ENCODE data around the gene PLXND1.

The PLXND1 gene

DNA sequence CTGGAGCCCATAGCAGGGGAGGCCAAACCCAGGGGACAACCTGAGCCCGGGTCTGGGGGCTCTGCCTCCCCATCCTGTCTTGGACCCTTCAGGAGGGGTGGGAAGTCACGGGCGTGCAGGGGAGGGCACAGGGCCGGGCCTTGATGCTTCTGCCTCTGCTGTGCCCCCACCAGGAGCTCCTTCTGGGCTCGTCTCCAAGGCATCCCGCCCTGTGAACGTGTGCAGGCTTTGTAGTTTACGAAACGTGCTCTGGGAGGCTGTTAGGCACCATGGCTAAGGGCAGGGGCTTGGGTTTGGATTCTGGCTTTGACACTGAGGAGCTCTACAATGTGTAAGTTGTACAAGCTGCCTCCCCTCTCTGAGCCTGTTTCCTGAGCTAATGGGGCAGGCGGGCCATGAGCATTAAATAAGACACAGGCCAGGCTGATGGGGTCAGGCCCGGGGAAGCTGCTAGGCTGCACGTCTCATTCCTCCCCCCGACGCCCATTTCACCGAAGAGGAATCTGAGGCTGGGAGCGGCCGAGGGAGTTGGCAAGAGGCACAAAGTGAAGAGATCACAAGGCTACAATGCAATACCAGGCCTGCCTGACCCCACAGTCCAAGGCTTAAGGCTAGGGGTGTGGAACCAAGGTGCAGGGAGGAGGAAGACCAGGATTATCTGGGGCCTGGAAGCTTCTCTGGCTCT is 19.6 kb downstream of the PLXND1 start:
- H3K9me3 ChIP-seq (ENCODE audit: control insufficient read depth in 1 of 2, low read length in 2 of 2) = no peaks in the 10 kb centered on the region
- peaks cover 1% of the 10 kb centered on the region in 2 donors for H3K4me1 ChIP-seq (ENCODE audit: control insufficient read depth in 1 of 2, insufficient read depth in 2 of 2, low read length in 2 of 2)
- no peak overlapping the region for H3K9ac ChIP-seq (ENCODE audit: low read depth in 1 of 2, low read length in 2 of 2)
- H3K27me3 ChIP-seq (ENCODE audit: control insufficient read depth in 1 of 2, insufficient read depth in 2 of 2, low read length in 2 of 2) = no peaks in the 10 kb centered on the region
- H3K4me3 ChIP-seq (ENCODE audit: low read depth in 1 of 2, low read length in 2 of 2) = no peak overlapping the region
- H3K27ac ChIP-seq (ENCODE audit: low read depth, low read length) = no peak overlapping the region
- H3K36me3 ChIP-seq (ENCODE audit: control insufficient read depth in 1 of 2, insufficient read depth in 2 of 2, low read length in 2 of 2) = peaks cover 0 to 15% of the 10 kb centered on the region in 2 donors

DNA sequence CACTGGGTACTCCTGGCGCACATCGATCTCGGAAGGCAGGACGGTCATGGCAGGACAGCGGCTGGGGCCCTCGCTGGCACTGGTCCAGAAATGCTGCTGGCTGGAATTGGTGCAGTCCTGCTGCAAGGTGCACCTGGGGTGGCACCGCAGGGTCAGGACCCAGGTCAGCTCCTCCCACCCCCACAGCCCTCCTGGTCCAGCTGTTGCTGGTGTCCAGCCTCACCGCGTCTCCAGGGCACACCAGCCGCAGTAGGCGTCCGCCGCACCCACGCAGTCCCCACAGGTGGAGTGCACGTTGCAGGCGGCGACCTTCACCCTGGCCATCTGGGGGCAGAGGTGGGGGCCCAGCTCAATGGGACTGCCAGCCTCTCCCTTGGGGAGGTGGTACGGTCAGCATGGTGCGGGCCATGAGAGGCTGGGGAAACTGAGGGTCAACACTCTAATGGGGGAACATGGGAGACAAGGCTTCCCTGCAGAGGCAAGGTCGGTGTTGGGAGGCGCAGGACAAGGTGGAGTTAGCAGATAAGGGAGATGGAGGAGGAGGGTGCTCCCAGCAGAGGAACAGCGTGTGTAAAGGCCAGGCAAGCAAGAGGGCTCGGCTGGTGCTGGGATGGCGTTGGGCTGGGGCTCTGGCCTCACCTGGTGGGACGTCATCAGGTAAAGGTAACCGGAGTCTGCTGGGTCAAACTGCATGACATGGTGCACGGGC is 20.4 kb downstream of the PLXND1 start:
- Histone ChIP-seq H3K9me3 (ENCODE audit: control insufficient read depth in 1 of 2, low read length in 2 of 2) (no peaks in the 10 kb centered on the region), H3K36me3 (ENCODE audit: control insufficient read depth in 1 of 2, insufficient read depth in 2 of 2, low read length in 2 of 2) (peaks cover 0 to 15% of the 10 kb centered on the region in 2 donors), H3K27ac (ENCODE audit: low read depth, low read length) (no peak overlapping the region), H3K9ac (ENCODE audit: low read depth in 1 of 2, low read length in 2 of 2) (no peak overlapping the region), H3K4me3 (ENCODE audit: low read depth in 1 of 2, low read length in 2 of 2) (no peak overlapping the region), H3K27me3 (ENCODE audit: control insufficient read depth in 1 of 2, insufficient read depth in 2 of 2, low read length in 2 of 2) (no peaks in the 10 kb centered on the region), H3K4me1 (ENCODE audit: control insufficient read depth in 1 of 2, insufficient read depth in 2 of 2, low read length in 2 of 2) (no peaks in the 10 kb centered on the region)

DNA sequence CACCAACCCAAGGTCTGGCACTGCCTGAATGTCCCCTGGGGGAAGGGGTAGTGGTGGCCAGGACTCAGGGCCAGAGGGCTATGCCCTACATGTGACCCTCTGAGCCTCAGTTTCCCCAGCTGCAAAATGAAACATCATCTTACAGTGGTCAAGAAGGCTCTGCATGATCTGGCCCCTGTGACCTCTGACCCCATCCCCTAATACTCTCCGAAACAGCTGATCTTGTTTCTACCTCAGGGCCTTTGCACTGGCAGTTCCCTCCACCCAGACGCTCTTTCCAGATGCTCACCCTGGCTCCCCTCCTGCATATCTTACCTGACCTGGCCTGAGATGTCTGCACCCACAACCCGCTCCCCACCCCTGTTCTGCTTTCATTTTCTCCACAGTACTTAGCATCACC is 21.8 kb downstream of the PLXND1 start:
- no peak overlapping the region for H3K27ac ChIP-seq (ENCODE audit: low read depth, low read length)
- H3K27me3 ChIP-seq (ENCODE audit: control insufficient read depth in 1 of 2, insufficient read depth in 2 of 2, low read length in 2 of 2) = no peaks in the 10 kb centered on the region
- H3K9me3 ChIP-seq (ENCODE audit: control insufficient read depth in 1 of 2, low read length in 2 of 2) = no peaks in the 10 kb centered on the region
- no peak overlapping the region for H3K4me3 ChIP-seq (ENCODE audit: low read depth in 1 of 2, low read length in 2 of 2)
- no peak overlapping the region for H3K9ac ChIP-seq (ENCODE audit: low read depth in 1 of 2, low read length in 2 of 2)
- H3K4me1 ChIP-seq (ENCODE audit: control insufficient read depth in 1 of 2, insufficient read depth in 2 of 2, low read length in 2 of 2) = no peaks in the 10 kb centered on the region
- peaks cover 0 to 15% of the 10 kb centered on the region in 2 donors for H3K36me3 ChIP-seq (ENCODE audit: control insufficient read depth in 1 of 2, insufficient read depth in 2 of 2, low read length in 2 of 2)

DNA sequence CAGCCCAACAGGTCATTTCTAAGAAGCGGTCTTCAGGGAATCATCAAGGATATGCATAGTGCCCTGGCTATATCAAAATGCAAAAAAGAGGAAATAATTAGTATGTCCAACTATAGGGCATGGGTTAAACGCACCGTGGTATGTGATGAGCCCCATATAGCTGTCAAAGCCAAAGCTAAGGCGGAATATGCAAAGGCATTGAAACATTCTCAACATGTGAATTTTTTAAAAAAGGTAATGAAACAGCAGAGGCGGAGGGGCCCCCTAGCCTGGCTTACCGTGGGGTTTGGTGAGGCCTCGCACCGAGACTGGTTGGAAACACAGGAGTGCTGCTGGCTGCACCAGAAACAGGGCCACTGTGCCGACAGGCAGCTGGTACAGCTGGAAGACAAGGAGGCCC is 23.2 kb downstream of the PLXND1 start:
- Histone ChIP-seq H3K9me3 (ENCODE audit: control insufficient read depth in 1 of 2, low read length in 2 of 2) (no peaks in the 10 kb centered on the region), H3K4me3 (ENCODE audit: low read depth in 1 of 2, low read length in 2 of 2) (no peak overlapping the region), H3K27me3 (ENCODE audit: control insufficient read depth in 1 of 2, insufficient read depth in 2 of 2, low read length in 2 of 2) (no peaks in the 10 kb centered on the region), H3K36me3 (ENCODE audit: control insufficient read depth in 1 of 2, insufficient read depth in 2 of 2, low read length in 2 of 2) (peaks cover 0 to 15% of the 10 kb centered on the region in 2 donors), H3K9ac (ENCODE audit: low read depth in 1 of 2, low read length in 2 of 2) (no peak overlapping the region), H3K4me1 (ENCODE audit: control insufficient read depth in 1 of 2, insufficient read depth in 2 of 2, low read length in 2 of 2) (peaks cover 3 to 5% of the 10 kb centered on the region in 2 donors), H3K27ac (ENCODE audit: low read depth, low read length) (no peak overlapping the region)

DNA sequence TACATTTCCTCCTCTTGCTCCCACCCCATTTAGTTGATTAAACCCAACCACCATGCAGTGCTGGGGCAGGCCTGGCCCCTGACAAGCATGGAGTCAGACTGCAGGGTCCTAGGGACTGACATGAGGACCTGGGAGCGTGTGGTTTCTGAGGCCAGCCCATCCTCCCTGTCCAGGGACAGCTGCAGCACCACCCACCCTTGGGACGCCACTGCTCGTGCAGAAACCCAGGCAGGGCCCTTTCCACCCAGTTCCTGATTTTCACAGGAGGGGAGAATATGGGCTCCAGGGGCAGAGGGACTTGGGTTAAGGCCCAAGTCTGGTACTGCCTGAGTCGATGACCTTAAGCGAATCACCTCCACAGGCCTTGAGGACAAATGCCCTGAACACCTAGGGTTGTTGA is 23.7 kb downstream of the PLXND1 start:
- Histone ChIP-seq H3K9me3 (ENCODE audit: control insufficient read depth in 1 of 2, low read length in 2 of 2) (no peaks in the 10 kb centered on the region), H3K27me3 (ENCODE audit: control insufficient read depth in 1 of 2, insufficient read depth in 2 of 2, low read length in 2 of 2) (no peaks in the 10 kb centered on the region), H3K27ac (ENCODE audit: low read depth, low read length) (no peak overlapping the region), H3K4me3 (ENCODE audit: low read depth in 1 of 2, low read length in 2 of 2) (no peak overlapping the region), H3K9ac (ENCODE audit: low read depth in 1 of 2, low read length in 2 of 2) (no peak overlapping the region), H3K4me1 (ENCODE audit: control insufficient read depth in 1 of 2, insufficient read depth in 2 of 2, low read length in 2 of 2) (peaks cover 7 to 10% of the 10 kb centered on the region in 2 donors), H3K36me3 (ENCODE audit: control insufficient read depth in 1 of 2, insufficient read depth in 2 of 2, low read length in 2 of 2) (peaks cover 0 to 15% of the 10 kb centered on the region in 2 donors)

DNA sequence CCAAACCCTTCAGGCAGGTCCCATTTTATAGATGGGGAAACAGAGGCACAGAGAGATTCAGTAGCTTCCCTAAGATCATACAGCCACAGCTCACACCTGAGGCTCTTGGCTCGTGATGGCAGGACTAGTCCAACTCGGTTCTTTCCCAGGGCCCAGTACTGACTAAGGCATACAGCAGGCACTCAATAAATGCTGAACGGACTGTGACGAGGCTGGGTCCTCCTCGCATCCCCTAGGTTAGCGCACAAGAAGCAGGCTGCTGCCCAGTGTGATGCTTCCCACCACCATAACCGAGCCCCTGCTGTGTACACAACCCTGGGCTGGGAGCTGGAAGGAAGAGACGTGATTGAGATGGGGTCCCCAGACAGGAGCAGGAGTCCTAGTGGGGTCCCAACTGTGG is 24.9 kb downstream of the PLXND1 start:
- Histone ChIP-seq H3K27ac (ENCODE audit: low read depth, low read length) (no peak overlapping the region), H3K27me3 (ENCODE audit: control insufficient read depth in 1 of 2, insufficient read depth in 2 of 2, low read length in 2 of 2) (no peaks in the 10 kb centered on the region), H3K9ac (ENCODE audit: low read depth in 1 of 2, low read length in 2 of 2) (no peak overlapping the region), H3K4me1 (ENCODE audit: control insufficient read depth in 1 of 2, insufficient read depth in 2 of 2, low read length in 2 of 2) (peaks cover 14 to 20% of the 10 kb centered on the region in 2 donors), H3K36me3 (ENCODE audit: control insufficient read depth in 1 of 2, insufficient read depth in 2 of 2, low read length in 2 of 2) (peaks cover 0 to 15% of the 10 kb centered on the region in 2 donors), H3K9me3 (ENCODE audit: control insufficient read depth in 1 of 2, low read length in 2 of 2) (no peaks in the 10 kb centered on the region), H3K4me3 (ENCODE audit: low read depth in 1 of 2, low read length in 2 of 2) (no peak overlapping the region)

DNA sequence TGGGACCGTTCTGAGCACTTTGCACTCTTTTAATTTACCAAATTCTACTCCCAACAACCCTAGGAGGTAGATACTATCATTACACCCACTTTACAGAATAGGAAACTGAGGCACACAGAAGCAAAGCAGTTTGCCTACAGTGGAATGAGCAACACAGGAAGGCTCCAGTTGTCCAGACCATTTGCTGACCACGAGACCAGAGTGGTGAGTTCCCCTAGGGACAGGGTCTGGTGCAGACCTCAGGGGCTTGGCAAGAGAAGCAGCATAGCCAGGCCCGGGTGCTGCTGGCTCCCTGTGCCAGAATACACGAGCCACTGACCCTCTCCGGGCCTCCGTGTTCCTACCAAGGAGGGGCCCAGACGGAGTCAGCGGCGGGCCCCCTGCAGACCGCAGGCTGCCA is 26.5 kb downstream of the PLXND1 start:
- peaks cover 0 to 10% of the 10 kb centered on the region in 2 donors for H3K36me3 ChIP-seq (ENCODE audit: control insufficient read depth in 1 of 2, insufficient read depth in 2 of 2, low read length in 2 of 2)
- no peak overlapping the region for H3K27ac ChIP-seq (ENCODE audit: low read depth, low read length)
- H3K4me1 ChIP-seq (ENCODE audit: control insufficient read depth in 1 of 2, insufficient read depth in 2 of 2, low read length in 2 of 2) = peaks cover 19 to 24% of the 10 kb centered on the region in 2 donors
- H3K9me3 ChIP-seq (ENCODE audit: control insufficient read depth in 1 of 2, low read length in 2 of 2) = no peaks in the 10 kb centered on the region
- no peaks in the 10 kb centered on the region for H3K27me3 ChIP-seq (ENCODE audit: control insufficient read depth in 1 of 2, insufficient read depth in 2 of 2, low read length in 2 of 2)
- no peak overlapping the region for H3K4me3 ChIP-seq (ENCODE audit: low read depth in 1 of 2, low read length in 2 of 2)
- H3K9ac ChIP-seq (ENCODE audit: low read depth in 1 of 2, low read length in 2 of 2) = no peak overlapping the region

DNA sequence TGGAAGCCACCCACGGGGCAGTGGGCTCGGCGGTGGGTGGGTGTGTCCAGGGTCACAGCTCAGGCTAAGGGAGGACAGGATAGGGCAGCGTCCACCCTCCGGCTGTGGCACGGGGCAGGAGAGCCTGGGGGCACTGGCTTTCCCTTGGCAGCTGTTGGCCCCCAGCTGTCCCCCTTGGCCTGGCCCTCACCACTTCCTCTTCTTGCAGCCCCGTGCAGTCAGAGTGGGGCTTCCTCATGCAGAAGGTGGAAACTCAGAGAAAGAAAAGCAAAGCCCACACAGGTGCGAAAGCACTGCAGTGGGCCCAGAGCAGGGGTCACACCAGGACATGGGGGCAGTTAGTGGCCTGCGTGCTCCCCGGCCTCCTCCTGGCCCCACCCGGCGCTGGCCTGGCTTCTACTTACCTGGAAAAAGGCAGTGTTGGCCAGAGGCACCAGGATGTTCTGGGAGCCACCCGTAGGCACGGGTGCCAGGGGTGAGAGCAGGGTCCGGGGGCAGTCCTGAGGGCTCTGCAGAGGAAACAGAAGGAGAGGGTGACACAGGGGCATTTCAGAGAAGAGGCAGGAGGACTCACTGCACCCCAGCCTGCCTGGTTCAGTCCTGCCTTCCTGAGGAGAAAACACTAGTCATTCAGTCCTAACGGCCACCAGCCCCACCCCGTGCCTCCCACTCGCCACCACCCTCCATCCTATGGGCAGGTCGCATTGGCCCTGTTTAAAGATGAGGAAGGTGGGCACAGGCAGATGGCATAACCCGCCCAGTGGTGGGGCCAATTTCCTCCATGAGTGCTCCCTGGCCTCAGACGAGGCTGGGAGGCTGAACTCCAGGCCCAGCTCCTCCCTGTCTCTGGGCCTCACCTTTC is 28.3 kb downstream of the PLXND1 start:
- H3K4me1 ChIP-seq (ENCODE audit: control insufficient read depth in 1 of 2, insufficient read depth in 2 of 2, low read length in 2 of 2) = peaks cover 19 to 24% of the 10 kb centered on the region in 2 donors
- no peaks in the 10 kb centered on the region for H3K9me3 ChIP-seq (ENCODE audit: control insufficient read depth in 1 of 2, low read length in 2 of 2)
- no peak overlapping the region for H3K4me3 ChIP-seq (ENCODE audit: low read depth in 1 of 2, low read length in 2 of 2)
- H3K9ac ChIP-seq (ENCODE audit: low read depth in 1 of 2, low read length in 2 of 2) = no peak overlapping the region
- H3K27ac ChIP-seq (ENCODE audit: low read depth, low read length) = no peak overlapping the region
- H3K36me3 ChIP-seq (ENCODE audit: control insufficient read depth in 1 of 2, insufficient read depth in 2 of 2, low read length in 2 of 2) = peaks cover 0 to 8% of the 10 kb centered on the region in 2 donors
- H3K27me3 ChIP-seq (ENCODE audit: control insufficient read depth in 1 of 2, insufficient read depth in 2 of 2, low read length in 2 of 2) = no peaks in the 10 kb centered on the region

DNA sequence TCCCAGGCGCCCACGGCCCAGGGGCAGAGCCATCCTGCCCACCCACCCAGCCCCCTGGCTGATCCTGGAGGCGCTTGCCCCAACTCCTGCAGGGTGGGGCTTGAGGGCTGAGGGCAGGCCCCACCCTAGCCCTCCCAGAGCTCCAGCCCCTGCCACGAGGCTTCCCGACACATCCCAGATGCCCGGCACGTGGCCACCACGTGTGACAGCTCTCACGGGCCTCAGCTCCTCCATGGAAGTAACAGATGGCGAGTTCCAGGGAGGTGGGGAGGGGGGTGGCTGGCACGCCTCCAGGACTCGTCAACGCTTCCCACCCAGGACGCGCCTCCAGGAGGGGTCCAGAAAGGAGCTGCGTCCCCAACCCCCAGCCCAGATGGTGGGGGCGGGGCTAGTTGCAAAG is 29.1 kb downstream of the PLXND1 start:
- H3K27ac ChIP-seq (ENCODE audit: low read depth, low read length) = no peak overlapping the region
- peaks cover 0 to 8% of the 10 kb centered on the region in 2 donors for H3K36me3 ChIP-seq (ENCODE audit: control insufficient read depth in 1 of 2, insufficient read depth in 2 of 2, low read length in 2 of 2)
- H3K27me3 ChIP-seq (ENCODE audit: control insufficient read depth in 1 of 2, insufficient read depth in 2 of 2, low read length in 2 of 2) = no peaks in the 10 kb centered on the region
- no peak overlapping the region for H3K9ac ChIP-seq (ENCODE audit: low read depth in 1 of 2, low read length in 2 of 2)
- H3K4me1 ChIP-seq (ENCODE audit: control insufficient read depth in 1 of 2, insufficient read depth in 2 of 2, low read length in 2 of 2) = peaks cover 19 to 24% of the 10 kb centered on the region in 2 donors
- no peak overlapping the region for H3K4me3 ChIP-seq (ENCODE audit: low read depth in 1 of 2, low read length in 2 of 2)
- no peaks in the 10 kb centered on the region for H3K9me3 ChIP-seq (ENCODE audit: control insufficient read depth in 1 of 2, low read length in 2 of 2)
